Activated T-cell treated with anti-CD3 and anti-CD28 coated beads, Interleukin-2, amount 50 U/mL, for 4 hours (primary cell): ENCODE results near the gene GPR157. TPM values are rescaled to one million over a fixed set of nuclear protein-coding genes. Genes with fewer than 3 reads are reported as not detected.

ENCODE experiments used
- ATAC-seq, 2 donors: fragments of 200-7000 bp; cut with Tn5 transposase; one replicate each; pipeline ENCODE4 v1.10.0; 2021
- DNase-seq: peaks from one replicate; pipeline ENCODE4 v3.0.0-alpha.2; 2020
- H3K27me3 Mint-ChIP-seq: one replicate; pipeline ENCODE4 v1.8.0; 2021; ENCODE audit warnings: low read depth, mixed read lengths
- H3K36me3 Mint-ChIP-seq: one replicate; pipeline ENCODE4 v1.8.0; 2022; ENCODE audit warnings: mixed read lengths; ENCODE audit not compliant: insufficient read depth
- H3K4me1 Mint-ChIP-seq: one replicate; pipeline ENCODE4 v1.8.0; 2021; ENCODE audit warnings: low read depth, mixed read lengths
- H3K4me3 Mint-ChIP-seq: one replicate; pipeline ENCODE4 v1.8.0; 2021; ENCODE audit warnings: mild to moderate bottlenecking, moderate library complexity, mixed read lengths
- H3K9me3 Mint-ChIP-seq: one replicate; pipeline ENCODE4 v1.8.0; 2021; ENCODE audit warnings: mixed read lengths
- total RNA-seq, 3 donors: library from RNA; stranded (reverse); gene quantifications; one replicate each; pipeline ENCODE4 v1.2.1, GENCODE V29; 2021

GPR157 gene
- total RNA-seq, 3 donors from 2014 or later: 1.5 to 5.3 (median 2.9) TPM

- DNase-seq (no peak), ATAC-seq (no peak)
- Mint-ChIP-seq H3K27me3 (no peaks in the 10 kb centered on the region), H3K9me3 (no peaks in the 10 kb centered on the region), H3K36me3 (no peaks in the 10 kb centered on the region), H3K4me1 (peaks cover 3% of the 10 kb centered on the region), H3K4me3 (no peak overlapping the region)
Observed at GRCh38 chr1:9059891-9060744, 68.8 kb downstream of the GPR157 start.

GRCh38 chr1:9058465-9058864 is 70.4 kb downstream of the GPR157 start:
- no peaks in the 10 kb centered on the region for H3K27me3 Mint-ChIP-seq
- H3K4me1 Mint-ChIP-seq: no peaks in the 10 kb centered on the region
- no peaks in the 10 kb centered on the region for H3K36me3 Mint-ChIP-seq
- DNase-seq (no peak), ATAC-seq (no peak)
- H3K9me3 Mint-ChIP-seq: no peaks in the 10 kb centered on the region
- no peak overlapping the region for H3K4me3 Mint-ChIP-seq

GRCh38 chr1:9057851-9058250 is 71.1 kb downstream of the GPR157 start:
- DNase-seq (no peak), ATAC-seq (no peak)
- no peaks in the 10 kb centered on the region for H3K27me3 Mint-ChIP-seq
- H3K4me3 Mint-ChIP-seq: no peak overlapping the region
- no peaks in the 10 kb centered on the region for H3K9me3 Mint-ChIP-seq
- no peaks in the 10 kb centered on the region for H3K36me3 Mint-ChIP-seq
- no peaks in the 10 kb centered on the region for H3K4me1 Mint-ChIP-seq

GRCh38 chr1:9052272-9053049 is 76.4 kb downstream of the GPR157 start:
- Mint-ChIP-seq H3K9me3 (no peaks in the 10 kb centered on the region), H3K4me3 (no peak overlapping the region), H3K36me3 (no peaks in the 10 kb centered on the region), H3K4me1 (no peaks in the 10 kb centered on the region), H3K27me3 (peaks cover 4% of the 10 kb centered on the region)
- DNase-seq: no peak
- no peak for ATAC-seq

- no peaks in the 10 kb centered on the region for H3K4me1 Mint-ChIP-seq
Observed at GRCh38 chr1:9051379-9051778, 77.5 kb downstream of the GPR157 start.

GRCh38 chr1:9050803-9051202 is 78.1 kb downstream of the GPR157 start:
- Mint-ChIP-seq H3K9me3 (no peaks in the 10 kb centered on the region), H3K36me3 (no peaks in the 10 kb centered on the region), H3K4me1 (no peaks in the 10 kb centered on the region), H3K27me3 (peaks cover 4% of the 10 kb centered on the region), H3K4me3 (no peak overlapping the region)
- ATAC-seq (no peak), DNase-seq (no peak)

More at GRCh38 chr1:9051379-9051778, 77.5 kb downstream of the GPR157 start:
- DNase-seq (no peak), ATAC-seq (no peak)
- Mint-ChIP-seq H3K27me3 (peaks cover 4% of the 10 kb centered on the region), H3K4me3 (no peak overlapping the region), H3K9me3 (no peaks in the 10 kb centered on the region), H3K36me3 (no peaks in the 10 kb centered on the region)

Other genes starting within 250 kb of the GPR157 start
- gene CA6, start 183.2 kb downstream of the GPR157 start, total RNA-seq: under 1 TPM in 2 of 3 donors, not detected in 1; 0.14 to 0.25 TPM
- gene SLC2A7, start 102.7 kb downstream of the GPR157 start, total RNA-seq: not detected
- gene SLC2A5, start 59.5 kb downstream of the GPR157 start, total RNA-seq: not detected
- gene H6PD, start 105.7 kb upstream of the GPR157 start, total RNA-seq: 1 to 10 TPM; 4.7 to 6.1 (median 5.0) TPM
- gene SPSB1, start 163.8 kb upstream of the GPR157 start, total RNA-seq: 1 to 10 TPM; 2.3 to 3.8 (median 3.0) TPM